Esophagus squamous epithelium (tissue), 5 donors: ENCODE data around the gene NFIC. TPM values are rescaled to one million over a fixed set of nuclear protein-coding genes. Genes with fewer than 3 reads are reported as not detected.

Source experiments
- DNase-seq: peaks from one replicate; lab custom pipeline; 2025; lab: John Stamatoyannopoulos, UW
- H3K27ac ChIP-seq, 4 donors: fragments of 200-600 bp; sonication (generic); one replicate each; pipeline ENCODE4 v1.5.1; 2016 to 2019; ENCODE audit warnings: mild to moderate bottlenecking in 1 of 4
- H3K27me3 ChIP-seq, 4 donors: fragments of 200-600 bp; sonication (generic); 1 replicate in 3 of 4; 2 replicates in 1 of 4; pipeline versions ENCODE4 v1.5.1 to v1.6.0; 2017 to 2021; ENCODE audit warnings: antibody characterized with exemption in 1 of 4
- H3K36me3 ChIP-seq, 3 donors: fragments of 200-600 bp; sonication (generic); one replicate each; pipeline ENCODE4 v1.5.1; 2016 to 2019
- H3K4me1 ChIP-seq, 3 donors: fragments of 200-600 bp; sonication (generic); one replicate each; pipeline ENCODE4 v1.5.1; 2017 to 2019
- H3K4me3 ChIP-seq, 4 donors: fragments of 200-600 bp; sonication (generic); 1 replicate in 3 of 4; 2 replicates in 1 of 4; pipeline ENCODE4 v1.5.1; 2016 to 2019; ENCODE audit warnings: mild to moderate bottlenecking in 2 of 4, moderate library complexity in 1 of 4
- H3K9me3 ChIP-seq, 3 donors: fragments of 200-600 bp; sonication (generic); one replicate each; pipeline ENCODE4 v1.5.1; 2016 to 2019
- POLR2A ChIP-seq, 4 donors: fragments of 450-650 bp; IDR thresholded peaks; one replicate each; pipeline ENCODE4 v1.6.1; 2017; ENCODE audit warnings: antibody characterized with exemption in 4 of 4, mild to moderate bottlenecking in 4 of 4, moderate library complexity in 3 of 4
- WGBS, 2 donors: methylation state at CpG; one replicate each; pipeline ENCODE4 v1.1.5; 2018; 5-methylcytosine and 5-hydroxymethylcytosine counted together
- intact Hi-C: fragments of 100-400 bp; cut with DNase I; formaldehyde crosslinking; loops from one replicate; pipeline ENCODE4 v1.15.0; 2022
- total RNA-seq, 4 donors: library from RNA; depleted of rRNA; stranded (reverse); fragments of >200 nt; gene quantifications; one replicate each; pipeline ENCODE4 v1.1.0, GENCODE V29; 2016
- TF ChIP-seq, protein P1 (sequence below), 6 experiments: fragments of 450-650 bp in 4 of 6; fragments of 200-600 bp in 2 of 6; sonication (generic) in 2 of 6; IDR thresholded peaks; one replicate each; pipeline ENCODE4 v1.5.1; 2016 to 2019; ENCODE audit warnings: antibody characterized with exemption in 6 of 6, mild to moderate bottlenecking in 4 of 6, moderate library complexity in 4 of 6
- donor health status: DM: yes; HTN: yes; CAD: no.

The NFIC gene
- total RNA-seq, 4 donors from 2014 or later = 40.8 to 80.9 (median 61.0) TPM

DNA sequence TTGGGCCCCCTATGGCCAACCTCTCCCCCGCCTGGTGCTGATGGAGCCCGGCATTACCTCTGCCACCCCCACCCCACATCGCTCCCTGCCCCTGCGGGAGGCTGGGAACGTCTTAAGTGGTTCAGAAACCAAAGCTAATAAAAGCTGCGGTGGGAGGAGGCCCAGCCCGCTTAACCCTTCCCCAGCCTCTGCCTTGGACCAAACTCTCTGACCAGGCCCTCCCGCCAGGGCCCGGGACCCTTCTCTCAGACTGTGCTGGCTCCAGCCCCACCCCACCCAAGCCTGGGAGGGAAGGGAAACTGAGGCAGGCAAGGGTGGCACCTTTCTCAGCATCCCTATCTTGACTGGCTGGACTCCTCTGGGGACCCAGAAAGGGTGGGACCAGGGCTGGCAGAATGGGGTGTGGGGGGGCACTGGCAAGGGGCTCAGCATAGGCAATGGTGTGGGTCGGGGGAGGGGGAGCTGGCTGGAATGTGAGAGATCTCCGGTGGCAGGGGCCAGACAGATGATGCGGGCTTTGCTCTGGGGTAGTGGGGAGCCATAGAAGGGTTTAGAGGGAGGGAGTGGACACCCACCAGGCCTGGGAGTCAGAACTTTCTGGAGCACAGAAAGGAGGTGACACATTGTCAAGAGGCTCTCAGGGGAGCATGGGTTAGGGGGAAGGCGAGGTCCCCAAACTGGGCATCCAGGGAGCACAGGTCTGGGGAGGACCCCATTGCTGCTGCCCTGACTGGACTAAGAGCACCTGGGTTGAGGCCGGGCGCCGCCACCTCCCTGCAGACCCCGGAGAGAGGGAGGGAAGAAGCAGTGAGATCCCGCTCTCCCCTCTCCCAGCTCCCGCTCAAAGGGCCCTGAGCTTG is 92.1 kb downstream of the NFIC start:
- Histone ChIP-seq H3K27me3 (no peaks in the 10 kb centered on the region), H3K9me3 (no peaks in the 10 kb centered on the region), H3K4me1 (peaks cover 21 to 51% (median 26%) of the 10 kb centered on the region in 3 donors), H3K27ac (peak overlapping the region; percentile 56 to 88 (median 85)), H3K4me3 (peak overlapping the region in 1 of 4 donors; percentile 9), H3K36me3 (peaks cover 35 to 100% (median 46%) of the 10 kb centered on the region in 3 donors)
- DNase-seq = no peak
- intact Hi-C loops = no loop called here
- TF ChIP-seq POLR2A (IDR thresholded peaks at IDR 0.05) = no peak
- TF ChIP-seq, protein P1, sequence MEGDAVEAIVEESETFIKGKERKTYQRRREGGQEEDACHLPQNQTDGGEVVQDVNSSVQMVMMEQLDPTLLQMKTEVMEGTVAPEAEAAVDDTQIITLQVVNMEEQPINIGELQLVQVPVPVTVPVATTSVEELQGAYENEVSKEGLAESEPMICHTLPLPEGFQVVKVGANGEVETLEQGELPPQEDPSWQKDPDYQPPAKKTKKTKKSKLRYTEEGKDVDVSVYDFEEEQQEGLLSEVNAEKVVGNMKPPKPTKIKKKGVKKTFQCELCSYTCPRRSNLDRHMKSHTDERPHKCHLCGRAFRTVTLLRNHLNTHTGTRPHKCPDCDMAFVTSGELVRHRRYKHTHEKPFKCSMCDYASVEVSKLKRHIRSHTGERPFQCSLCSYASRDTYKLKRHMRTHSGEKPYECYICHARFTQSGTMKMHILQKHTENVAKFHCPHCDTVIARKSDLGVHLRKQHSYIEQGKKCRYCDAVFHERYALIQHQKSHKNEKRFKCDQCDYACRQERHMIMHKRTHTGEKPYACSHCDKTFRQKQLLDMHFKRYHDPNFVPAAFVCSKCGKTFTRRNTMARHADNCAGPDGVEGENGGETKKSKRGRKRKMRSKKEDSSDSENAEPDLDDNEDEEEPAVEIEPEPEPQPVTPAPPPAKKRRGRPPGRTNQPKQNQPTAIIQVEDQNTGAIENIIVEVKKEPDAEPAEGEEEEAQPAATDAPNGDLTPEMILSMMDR (IDR thresholded peaks at IDR 0.05) = no peak
- WGBS, 2 donors = 70 to 75% methylated on average over 8 to 11 of the region's 19 CpGs

DNA sequence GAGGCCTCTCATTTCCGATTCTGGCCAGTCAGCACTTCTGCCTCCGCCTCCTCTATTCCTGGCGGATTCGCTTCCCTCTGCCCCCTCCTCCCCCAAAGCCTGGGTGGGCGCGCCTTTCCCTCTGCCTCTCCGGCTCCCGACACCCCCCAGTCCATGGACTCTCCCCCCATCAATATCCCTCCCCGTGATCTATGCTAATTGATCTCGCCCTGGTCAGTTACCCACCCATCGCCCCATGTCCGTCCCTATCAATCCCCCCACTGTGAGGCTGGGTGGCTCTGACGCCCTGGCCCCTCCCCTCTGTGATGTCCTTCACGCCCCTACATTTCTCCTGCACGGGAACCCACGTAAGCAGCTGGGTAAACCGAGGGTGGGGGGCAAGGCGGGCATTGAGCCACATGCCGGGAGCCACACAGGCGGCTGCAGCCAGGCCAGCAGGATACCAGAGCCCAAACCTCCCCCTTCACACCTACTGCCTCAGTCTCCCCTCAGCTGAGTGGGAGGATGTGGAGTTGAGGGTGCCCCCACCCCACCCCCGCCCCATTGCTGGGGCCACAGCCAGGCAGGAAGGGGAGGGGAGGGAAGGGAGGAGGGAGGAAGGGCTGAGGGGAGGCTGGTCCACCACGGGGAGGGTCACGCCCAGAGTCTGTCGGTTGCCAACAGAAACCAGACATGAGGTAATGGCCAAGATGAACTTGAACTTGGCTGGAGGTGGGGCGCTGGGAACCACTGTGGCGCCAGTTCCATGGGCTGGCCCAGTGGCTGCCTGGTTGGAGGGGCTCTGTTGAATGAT is 92.9 kb downstream of the NFIC start:
- TF ChIP-seq, protein P1 (IDR thresholded peaks at IDR 0.05) = no peak
- no peak for TF ChIP-seq POLR2A (IDR thresholded peaks at IDR 0.05)
- H3K9me3 ChIP-seq = no peaks in the 10 kb centered on the region
- peak overlapping the region; percentile 56 to 88 (median 85) for H3K27ac ChIP-seq
- H3K27me3 ChIP-seq = no peaks in the 10 kb centered on the region
- 50 to 65% methylated on average over 16 to 17 of the region's 26 CpGs for WGBS, 2 donors
- peak overlapping the region in 1 of 4 donors; percentile 9 for H3K4me3 ChIP-seq
- H3K4me1 ChIP-seq = peaks cover 21 to 58% (median 26%) of the 10 kb centered on the region in 3 donors
- intact Hi-C loops = no loop called here
- H3K36me3 ChIP-seq = peaks cover 33 to 100% (median 44%) of the 10 kb centered on the region in 3 donors
- no peak for DNase-seq

DNA sequence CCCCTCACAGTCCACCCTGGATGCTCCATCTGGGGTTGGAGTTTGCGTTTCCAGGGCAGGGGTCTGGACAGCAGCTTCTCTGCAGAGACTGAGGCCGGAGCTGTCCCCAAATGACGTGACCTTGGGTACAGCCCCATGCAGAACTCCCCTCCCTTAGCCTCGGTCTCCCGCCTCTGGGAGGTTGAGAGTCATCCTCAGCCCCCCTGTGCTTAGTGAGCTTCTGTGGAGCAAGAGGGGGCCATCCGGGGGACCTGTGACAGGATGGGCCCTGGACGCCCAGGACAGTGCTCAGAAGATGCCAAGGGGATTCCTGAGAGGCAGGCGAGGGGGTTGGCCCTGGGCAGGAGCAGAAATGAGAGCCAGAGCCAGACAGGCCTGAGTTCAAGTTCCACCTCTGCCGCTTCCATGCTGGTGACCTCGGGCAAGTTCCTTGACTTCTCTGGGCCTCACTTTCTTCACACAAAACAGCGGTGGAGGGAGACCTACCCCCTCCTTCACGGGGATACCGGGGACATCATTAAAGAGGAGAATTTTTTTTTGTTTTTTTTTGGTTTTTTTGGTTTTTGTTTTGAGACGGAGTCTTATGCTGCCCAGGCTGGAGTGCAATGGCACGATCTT is 93.7 kb downstream of the NFIC start:
- TF ChIP-seq, protein P1 (IDR thresholded peaks at IDR 0.05) = no peak
- no peak for TF ChIP-seq POLR2A (IDR thresholded peaks at IDR 0.05)
- Histone ChIP-seq H3K36me3 (peaks cover 26 to 98% (median 36%) of the 10 kb centered on the region in 3 donors), H3K27ac (peak overlapping the region in 3 of 4 donors; percentile 82 to 88 (median 88)), H3K4me1 (peaks cover 21 to 63% (median 26%) of the 10 kb centered on the region in 3 donors), H3K4me3 (no peak overlapping the region), H3K27me3 (no peaks in the 10 kb centered on the region), H3K9me3 (no peaks in the 10 kb centered on the region)
- intact Hi-C loops = no loop called here
- DNase-seq = no peak
- 81 to 83% methylated on average over 5 to 8 of the region's 15 CpGs for WGBS, 2 donors

DNA sequence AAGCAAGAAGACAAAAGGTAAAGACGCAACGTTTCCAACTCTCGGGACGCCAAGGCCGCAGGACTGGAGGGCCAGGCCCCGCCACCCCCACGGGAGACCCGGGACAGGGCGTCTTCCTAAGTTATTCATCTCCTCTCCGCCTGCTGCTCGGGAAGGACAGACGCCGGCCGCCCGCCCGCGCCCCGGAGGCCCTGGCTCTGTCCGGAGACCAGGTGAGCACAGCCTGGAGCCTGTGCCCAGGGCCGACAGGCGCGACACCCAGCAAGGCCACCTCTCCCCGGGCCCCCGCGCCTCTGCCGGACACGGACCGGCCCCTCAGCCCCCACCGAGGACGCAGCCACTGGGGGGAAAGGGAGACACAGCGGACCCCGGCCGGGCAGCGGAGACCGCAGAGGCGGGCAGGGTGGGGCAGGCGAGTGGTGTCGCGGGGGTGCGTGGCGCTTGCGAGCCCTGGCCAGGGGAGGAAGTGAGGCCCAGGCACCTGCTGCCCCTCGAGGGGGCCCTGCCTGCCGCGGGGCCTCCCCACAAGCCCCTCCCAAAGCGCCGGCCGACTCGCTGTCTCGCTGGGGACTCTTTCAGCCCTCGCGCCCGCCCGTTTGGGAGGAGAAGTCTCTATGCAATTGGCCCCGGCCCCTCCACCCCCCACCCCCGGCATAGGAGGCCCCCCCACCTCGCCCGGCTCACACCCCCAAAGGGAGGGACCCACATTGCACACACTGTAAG is 96.8 kb downstream of the NFIC start:
- H3K36me3 ChIP-seq = peaks cover 17 to 71% (median 19%) of the 10 kb centered on the region in 3 donors
- peak overlapping the region in 3 of 4 donors; percentile 55 to 65 (median 60) for H3K27ac ChIP-seq
- intact Hi-C loops = no loop called here
- 73 to 79% methylated on average over 7 to 11 of the region's 58 CpGs for WGBS, 2 donors
- peaks cover 17 to 65% (median 24%) of the 10 kb centered on the region in 3 donors for H3K4me1 ChIP-seq
- no peaks in the 10 kb centered on the region for H3K9me3 ChIP-seq
- DNase-seq = no peak
- no peaks in the 10 kb centered on the region for H3K27me3 ChIP-seq
- TF ChIP-seq, protein P1 (IDR thresholded peaks at IDR 0.05) = no peak
- TF ChIP-seq POLR2A (IDR thresholded peaks at IDR 0.05) = no peak
- no peak overlapping the region for H3K4me3 ChIP-seq
